Peyer's patch (tissue), 4 donors: ENCODE data around the gene SIRPB1.

Experiments
- CTCF ChIP-seq, 6 experiments: fragments of 450-650 bp in 4 of 6; fragments of 200-600 bp in 2 of 6; sonication (generic) in 1 of 6; IDR thresholded peaks; one replicate each; pipeline ENCODE4 v1.5.1; 2017 to 2019; ENCODE audit warnings: antibody characterized with exemption in 6 of 6, mild to moderate bottlenecking in 3 of 6, moderate library complexity in 1 of 6
- POLR2A ChIP-seq, 2 donors: fragments of 450-650 bp; IDR thresholded peaks; one replicate each; pipeline ENCODE4 v1.5.1; 2017; ENCODE audit warnings: antibody characterized with exemption in 2 of 2, mild to moderate bottlenecking in 2 of 2, moderate library complexity in 2 of 2

DNA sequence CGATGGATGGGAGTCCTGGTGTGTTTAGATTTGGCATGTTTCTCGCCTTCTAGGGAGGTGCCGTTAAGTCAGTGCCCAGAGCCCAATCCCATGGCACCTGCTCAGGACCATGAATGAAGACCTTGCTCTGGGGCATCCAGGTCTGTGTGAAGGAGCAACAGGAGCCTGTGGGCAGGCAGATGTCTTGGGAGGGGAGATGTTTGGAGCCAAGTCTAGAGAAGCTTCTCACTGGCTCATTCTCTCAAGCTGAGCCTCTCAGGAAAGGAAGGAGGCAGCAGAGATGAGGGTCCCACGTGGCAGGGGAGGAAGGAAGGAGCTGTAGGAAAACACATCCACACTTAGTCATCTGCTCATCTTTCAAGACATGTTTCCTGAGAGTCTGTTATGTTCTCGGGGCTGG lies 9.5 kb upstream of the SIRPB1 start:
- no peak for TF ChIP-seq CTCF (IDR thresholded peaks at IDR 0.05)
- no peak for TF ChIP-seq POLR2A (IDR thresholded peaks at IDR 0.05)
